GM19238 (cell line): Measurements from ENCODE around the gene ANXA3.
"Not testable (repeated sequence)": the region's sequence is repeated elsewhere in the genome, so short reads cannot be mapped to it uniquely, and the experiment has no call there.

Experiments
- DNase-seq: peaks from one replicate; pipeline ENCODE4 v3.0.0; 2011; ENCODE audit warnings: low spot score; ENCODE audit not compliant: insufficient read length

The ANXA3 gene

GRCh38 chr4:78543424-78544125 is 8.0 kb upstream of the ANXA3 start:
- DNase-seq: no peak

- DNase-seq: no peak
Observed at GRCh38 chr4:78544678-78545077, 6.9 kb upstream of the ANXA3 start.

- no peak for DNase-seq
Observed at GRCh38 chr4:78545275-78546246, 6.0 kb upstream of the ANXA3 start.

GRCh38 chr4:78547899-78548298 is 3.7 kb upstream of the ANXA3 start:
- not testable (repeated sequence) for DNase-seq

GRCh38 chr4:78548889-78549288 is 2.7 kb upstream of the ANXA3 start:
- DNase-seq: not testable (repeated sequence)

- DNase-seq: no peak
Observed at GRCh38 chr4:78552389-78553042, 946 bp downstream of the ANXA3 start.

GRCh38 chr4:78553043-78553396 is 1.4 kb downstream of the ANXA3 start:
- no peak for DNase-seq

- DNase-seq: no peak
Observed at GRCh38 chr4:78553529-78554060, 2.0 kb downstream of the ANXA3 start.

GRCh38 chr4:78556665-78557064 is 5.1 kb downstream of the ANXA3 start:
- no peak for DNase-seq

GRCh38 chr4:78557841-78558240 is 6.3 kb downstream of the ANXA3 start:
- DNase-seq: no peak

GRCh38 chr4:78558410-78558809 is 6.8 kb downstream of the ANXA3 start:
- no peak for DNase-seq

GRCh38 chr4:78560296-78560963 is 8.9 kb downstream of the ANXA3 start:
- no peak for DNase-seq

- DNase-seq: no peak
Observed at GRCh38 chr4:78561677-78562076, 10.1 kb downstream of the ANXA3 start.

- DNase-seq: no peak
Observed at GRCh38 chr4:78562687-78563086, 11.1 kb downstream of the ANXA3 start.

- DNase-seq: no peak
Observed at GRCh38 chr4:78565971-78566372, 14.4 kb downstream of the ANXA3 start.

GRCh38 chr4:78566834-78567499 is 15.4 kb downstream of the ANXA3 start:
- no peak for DNase-seq

- no peak for DNase-seq
Observed at GRCh38 chr4:78567500-78568060, 16.0 kb downstream of the ANXA3 start.

- DNase-seq: no peak
Observed at GRCh38 chr4:78568640-78569305, 17.2 kb downstream of the ANXA3 start.

GRCh38 chr4:78569306-78569821 is 17.8 kb downstream of the ANXA3 start:
- DNase-seq: no peak

GRCh38 chr4:78570117-78570516 is 18.5 kb downstream of the ANXA3 start:
- no peak for DNase-seq
